ENCODE results near the gene EIF4A3.

Gene EIF4A3

DNA sequence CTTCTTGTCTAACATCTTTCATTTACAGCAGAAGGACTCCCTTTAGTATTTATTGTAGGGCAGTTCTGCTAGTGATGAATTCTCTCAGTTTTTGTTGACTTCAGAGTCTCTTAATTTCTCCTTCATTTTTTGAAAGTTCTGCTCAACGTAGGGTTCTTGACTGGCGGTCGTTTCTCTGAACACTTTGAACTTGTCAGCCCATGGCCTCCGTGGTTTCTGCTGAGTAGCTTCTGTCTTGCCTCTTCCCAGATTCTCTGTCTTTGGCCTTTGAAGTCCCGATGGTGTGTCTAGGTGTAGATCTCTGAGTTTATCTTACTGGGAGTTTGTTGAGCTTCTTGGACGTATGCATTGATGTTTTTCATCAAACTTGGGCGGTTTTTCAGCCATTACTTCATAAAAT lies 32.2 kb downstream of the EIF4A3 start:
- TF ChIP-seq ZFP30 (CRISPR knock-in tag; IDR thresholded peaks at IDR 0.05) = no peak
- ATAC-seq = no peak

- TF ChIP-seq PPARA (CRISPR knock-in tag; IDR thresholded peaks at IDR 0.05; ENCODE audit: borderline replicate concordance) = no peak
- no peak for TF ChIP-seq ZFP30 (CRISPR knock-in tag; IDR thresholded peaks at IDR 0.05)
- TF ChIP-seq ZNF565 (CRISPR knock-in tag; conservative IDR thresholded peaks at IDR 0.05; ENCODE audit: low read depth) = no peak
- ATAC-seq = no peak
These were observed 33.9 kb downstream of the EIF4A3 start for GRCh38 chr17:80113033-80113484.

DNA sequence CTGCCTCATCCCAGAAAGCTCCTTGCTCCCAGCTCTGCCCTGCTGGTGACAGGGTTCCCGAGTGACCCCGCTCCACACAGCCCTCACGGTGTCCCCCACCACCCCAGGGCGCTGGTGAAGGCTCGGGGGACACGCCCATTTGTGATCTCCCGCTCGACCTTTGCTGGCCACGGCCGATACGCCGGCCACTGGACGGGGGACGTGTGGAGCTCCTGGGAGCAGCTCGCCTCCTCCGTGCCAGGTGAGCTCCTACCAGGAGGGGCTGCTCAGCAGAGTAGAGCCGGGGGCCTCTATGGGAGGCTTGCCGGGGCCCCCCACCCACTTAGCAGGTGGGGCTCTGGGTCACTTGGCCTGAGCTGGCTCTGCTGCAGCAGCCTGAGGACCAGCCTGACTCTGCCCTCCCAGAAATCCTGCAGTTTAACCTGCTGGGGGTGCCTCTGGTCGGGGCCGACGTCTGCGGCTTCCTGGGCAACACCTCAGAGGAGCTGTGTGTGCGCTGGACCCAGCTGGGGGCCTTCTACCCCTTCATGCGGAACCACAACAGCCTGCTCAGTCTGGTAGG lies 34.4 kb downstream of the EIF4A3 start:
- ATAC-seq = no peak
- TF ChIP-seq SNAI2 (CRISPR knock-in tag; IDR thresholded peaks at IDR 0.05) (no peak), CREB5 (CRISPR knock-in tag; IDR thresholded peaks at IDR 0.05; ENCODE audit: low read depth) (no peak), TCF4 (CRISPR knock-in tag; IDR thresholded peaks at IDR 0.05; ENCODE audit: borderline replicate concordance) (no peak), ZFP30 (CRISPR knock-in tag; IDR thresholded peaks at IDR 0.05) (no peak), RARB (CRISPR knock-in tag; IDR thresholded peaks at IDR 0.05) (no peak), ZFP3 (CRISPR knock-in tag; IDR thresholded peaks at IDR 0.05) (no peak), ZNF8 (CRISPR knock-in tag; IDR thresholded peaks at IDR 0.05) (no peak), ZNF565 (CRISPR knock-in tag; conservative IDR thresholded peaks at IDR 0.05; ENCODE audit: low read depth) (no peak), OSR1 (CRISPR knock-in tag; IDR thresholded peaks at IDR 0.05) (no peak), TOX (CRISPR knock-in tag; IDR thresholded peaks at IDR 0.05; ENCODE audit: borderline replicate concordance) (no peak), CSDC2 (CRISPR knock-in tag; IDR thresholded peaks at IDR 0.05) (no peak), ESRRG (CRISPR knock-in tag; IDR thresholded peaks at IDR 0.05) (no peak), ZNF70 (CRISPR knock-in tag; IDR thresholded peaks at IDR 0.05) (no peak), PPARA (CRISPR knock-in tag; IDR thresholded peaks at IDR 0.05; ENCODE audit: borderline replicate concordance) (no peak)
- TF ChIP-seq, protein P1, sequence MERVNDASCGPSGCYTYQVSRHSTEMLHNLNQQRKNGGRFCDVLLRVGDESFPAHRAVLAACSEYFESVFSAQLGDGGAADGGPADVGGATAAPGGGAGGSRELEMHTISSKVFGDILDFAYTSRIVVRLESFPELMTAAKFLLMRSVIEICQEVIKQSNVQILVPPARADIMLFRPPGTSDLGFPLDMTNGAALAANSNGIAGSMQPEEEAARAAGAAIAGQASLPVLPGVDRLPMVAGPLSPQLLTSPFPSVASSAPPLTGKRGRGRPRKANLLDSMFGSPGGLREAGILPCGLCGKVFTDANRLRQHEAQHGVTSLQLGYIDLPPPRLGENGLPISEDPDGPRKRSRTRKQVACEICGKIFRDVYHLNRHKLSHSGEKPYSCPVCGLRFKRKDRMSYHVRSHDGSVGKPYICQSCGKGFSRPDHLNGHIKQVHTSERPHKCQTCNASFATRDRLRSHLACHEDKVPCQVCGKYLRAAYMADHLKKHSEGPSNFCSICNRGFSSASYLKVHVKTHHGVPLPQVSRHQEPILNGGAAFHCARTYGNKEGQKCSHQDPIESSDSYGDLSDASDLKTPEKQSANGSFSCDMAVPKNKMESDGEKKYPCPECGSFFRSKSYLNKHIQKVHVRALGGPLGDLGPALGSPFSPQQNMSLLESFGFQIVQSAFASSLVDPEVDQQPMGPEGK (CRISPR knock-in tag; IDR thresholded peaks at IDR 0.05; ENCODE audit: borderline replicate concordance) = no peak
- TF ChIP-seq, protein P2, sequence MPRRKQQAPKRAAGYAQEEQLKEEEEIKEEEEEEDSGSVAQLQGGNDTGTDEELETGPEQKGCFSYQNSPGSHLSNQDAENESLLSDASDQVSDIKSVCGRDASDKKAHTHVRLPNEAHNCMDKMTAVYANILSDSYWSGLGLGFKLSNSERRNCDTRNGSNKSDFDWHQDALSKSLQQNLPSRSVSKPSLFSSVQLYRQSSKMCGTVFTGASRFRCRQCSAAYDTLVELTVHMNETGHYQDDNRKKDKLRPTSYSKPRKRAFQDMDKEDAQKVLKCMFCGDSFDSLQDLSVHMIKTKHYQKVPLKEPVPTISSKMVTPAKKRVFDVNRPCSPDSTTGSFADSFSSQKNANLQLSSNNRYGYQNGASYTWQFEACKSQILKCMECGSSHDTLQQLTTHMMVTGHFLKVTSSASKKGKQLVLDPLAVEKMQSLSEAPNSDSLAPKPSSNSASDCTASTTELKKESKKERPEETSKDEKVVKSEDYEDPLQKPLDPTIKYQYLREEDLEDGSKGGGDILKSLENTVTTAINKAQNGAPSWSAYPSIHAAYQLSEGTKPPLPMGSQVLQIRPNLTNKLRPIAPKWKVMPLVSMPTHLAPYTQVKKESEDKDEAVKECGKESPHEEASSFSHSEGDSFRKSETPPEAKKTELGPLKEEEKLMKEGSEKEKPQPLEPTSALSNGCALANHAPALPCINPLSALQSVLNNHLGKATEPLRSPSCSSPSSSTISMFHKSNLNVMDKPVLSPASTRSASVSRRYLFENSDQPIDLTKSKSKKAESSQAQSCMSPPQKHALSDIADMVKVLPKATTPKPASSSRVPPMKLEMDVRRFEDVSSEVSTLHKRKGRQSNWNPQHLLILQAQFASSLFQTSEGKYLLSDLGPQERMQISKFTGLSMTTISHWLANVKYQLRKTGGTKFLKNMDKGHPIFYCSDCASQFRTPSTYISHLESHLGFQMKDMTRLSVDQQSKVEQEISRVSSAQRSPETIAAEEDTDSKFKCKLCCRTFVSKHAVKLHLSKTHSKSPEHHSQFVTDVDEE (CRISPR knock-in tag; IDR thresholded peaks at IDR 0.05) = no peak
- TF ChIP-seq, protein P3, sequence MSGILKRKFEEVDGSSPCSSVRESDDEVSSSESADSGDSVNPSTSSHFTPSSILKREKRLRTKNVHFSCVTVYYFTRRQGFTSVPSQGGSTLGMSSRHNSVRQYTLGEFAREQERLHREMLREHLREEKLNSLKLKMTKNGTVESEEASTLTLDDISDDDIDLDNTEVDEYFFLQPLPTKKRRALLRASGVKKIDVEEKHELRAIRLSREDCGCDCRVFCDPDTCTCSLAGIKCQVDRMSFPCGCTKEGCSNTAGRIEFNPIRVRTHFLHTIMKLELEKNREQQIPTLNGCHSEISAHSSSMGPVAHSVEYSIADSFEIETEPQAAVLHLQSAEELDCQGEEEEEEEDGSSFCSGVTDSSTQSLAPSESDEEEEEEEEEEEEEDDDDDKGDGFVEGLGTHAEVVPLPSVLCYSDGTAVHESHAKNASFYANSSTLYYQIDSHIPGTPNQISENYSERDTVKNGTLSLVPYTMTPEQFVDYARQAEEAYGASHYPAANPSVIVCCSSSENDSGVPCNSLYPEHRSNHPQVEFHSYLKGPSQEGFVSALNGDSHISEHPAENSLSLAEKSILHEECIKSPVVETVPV (CRISPR knock-in tag; IDR thresholded peaks at IDR 0.05) = no peak

DNA sequence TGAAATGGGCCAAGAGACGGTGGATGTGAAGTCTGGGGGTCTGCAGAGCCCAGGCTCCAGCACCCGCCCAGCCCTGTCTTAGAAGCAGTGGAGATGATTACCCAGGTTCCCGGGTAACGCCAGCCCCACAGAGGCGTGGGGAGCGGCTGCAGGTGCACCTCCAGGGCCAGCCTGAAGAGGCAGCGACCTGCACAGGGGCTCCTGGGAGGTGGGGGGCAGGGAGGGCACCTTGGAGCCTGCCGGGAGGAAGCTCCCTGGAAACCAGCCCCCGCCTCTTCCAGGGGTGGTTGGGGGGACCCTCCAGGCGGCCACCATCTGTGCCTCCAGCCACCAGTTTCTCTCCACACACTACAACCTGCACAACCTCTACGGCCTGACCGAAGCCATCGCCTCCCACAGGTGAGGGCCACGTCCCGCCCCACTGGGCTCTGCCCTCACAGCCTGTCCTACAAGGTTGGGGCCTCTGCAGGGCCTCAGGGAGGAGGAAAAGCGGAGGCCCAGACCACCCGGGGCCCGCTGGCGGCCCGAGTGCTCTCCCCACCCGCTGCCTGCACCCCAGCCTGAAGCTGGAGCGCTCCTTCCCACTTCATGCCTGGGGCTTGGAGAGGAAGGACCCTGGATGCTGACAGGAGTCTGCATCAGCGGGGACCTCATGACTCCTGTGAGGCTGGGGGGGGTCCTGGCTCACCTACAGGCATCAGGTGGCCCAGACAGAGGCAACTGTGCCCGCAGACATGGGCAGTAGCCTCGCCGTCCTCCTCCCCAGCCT lies 35.0 kb downstream of the EIF4A3 start:
- peak; percentile 28 for ATAC-seq
- TF ChIP-seq ZFP3 (CRISPR knock-in tag; IDR thresholded peaks at IDR 0.05) = no peak
- TF ChIP-seq SNAI2 (CRISPR knock-in tag; IDR thresholded peaks at IDR 0.05) = no peak
- TF ChIP-seq RARB (CRISPR knock-in tag; IDR thresholded peaks at IDR 0.05) = no peak
- no peak for TF ChIP-seq ZNF565 (CRISPR knock-in tag; conservative IDR thresholded peaks at IDR 0.05; ENCODE audit: low read depth)
- TF ChIP-seq BACH2 (CRISPR knock-in tag; IDR thresholded peaks at IDR 0.05; ENCODE audit: borderline replicate concordance) = no peak
- TF ChIP-seq ARNTL (CRISPR knock-in tag; IDR thresholded peaks at IDR 0.05; ENCODE audit: borderline replicate concordance, low read depth) = no peak
- TF ChIP-seq, protein P1 (CRISPR knock-in tag; IDR thresholded peaks at IDR 0.05; ENCODE audit: borderline replicate concordance) = no peak
- no peak for TF ChIP-seq GLIS3 (CRISPR knock-in tag; IDR thresholded peaks at IDR 0.05)
- no peak for TF ChIP-seq OSR1 (CRISPR knock-in tag; IDR thresholded peaks at IDR 0.05)
- TF ChIP-seq TOX (CRISPR knock-in tag; IDR thresholded peaks at IDR 0.05; ENCODE audit: borderline replicate concordance) = no peak
- TF ChIP-seq, protein P3 (CRISPR knock-in tag; IDR thresholded peaks at IDR 0.05) = no peak
- no peak for TF ChIP-seq ZNF8 (CRISPR knock-in tag; IDR thresholded peaks at IDR 0.05)
- TF ChIP-seq ZC3H10 (CRISPR knock-in tag; IDR thresholded peaks at IDR 0.05) = no peak
- TF ChIP-seq ESRRG (CRISPR knock-in tag; IDR thresholded peaks at IDR 0.05) = no peak
- TF ChIP-seq PPARA (CRISPR knock-in tag; IDR thresholded peaks at IDR 0.05; ENCODE audit: borderline replicate concordance) = no peak

Measured in SK-N-SH treated with all-trans-retinoic acid at 6 μM for 48 hours (cell line).